ENCODE measurements around the gene DDX20. TPM values are rescaled to one million over a fixed set of nuclear protein-coding genes. Genes with fewer than 3 reads are reported as not detected.

The DDX20 gene
- total RNA-seq, 1 donor from 2014 or later = 18.6 TPM

DNA sequence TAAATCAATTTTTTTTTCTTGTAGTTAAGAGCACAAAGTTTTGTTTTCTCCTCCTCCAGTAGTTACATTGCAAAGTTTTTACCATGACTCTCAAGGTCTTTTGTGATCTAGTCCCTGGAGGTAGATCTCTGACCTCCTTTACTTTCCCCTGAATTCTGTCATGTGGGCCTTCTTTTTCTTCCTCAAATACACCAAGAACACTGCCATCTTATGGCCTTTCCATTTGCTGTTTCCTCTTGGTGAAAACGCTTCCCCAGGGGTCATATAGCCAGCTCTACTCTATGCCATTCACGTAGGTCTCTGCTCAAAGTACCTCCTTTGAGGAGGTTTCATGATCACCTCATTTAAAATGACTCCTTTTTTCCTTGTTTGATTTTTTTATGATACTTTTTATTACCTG, 2.7 kb downstream of the DDX20 start:
- Mint-ChIP-seq H3K9me3 (ENCODE audit: low read depth) (no peaks in the 10 kb centered on the region), H3K27me3 (no peaks in the 10 kb centered on the region), H3K4me1 (ENCODE audit: low read depth) (peaks cover 9% of the 10 kb centered on the region), H3K4me3 (ENCODE audit: low read depth) (peak overlapping the region; percentile 1), H3K36me3 (ENCODE audit: insufficient read depth) (peaks cover 28% of the 10 kb centered on the region), H3K27ac (no peak overlapping the region)
- no peak for DNase-seq (ENCODE audit: low spot score, unreplicated experiment)
- TF ChIP-seq, protein P1, sequence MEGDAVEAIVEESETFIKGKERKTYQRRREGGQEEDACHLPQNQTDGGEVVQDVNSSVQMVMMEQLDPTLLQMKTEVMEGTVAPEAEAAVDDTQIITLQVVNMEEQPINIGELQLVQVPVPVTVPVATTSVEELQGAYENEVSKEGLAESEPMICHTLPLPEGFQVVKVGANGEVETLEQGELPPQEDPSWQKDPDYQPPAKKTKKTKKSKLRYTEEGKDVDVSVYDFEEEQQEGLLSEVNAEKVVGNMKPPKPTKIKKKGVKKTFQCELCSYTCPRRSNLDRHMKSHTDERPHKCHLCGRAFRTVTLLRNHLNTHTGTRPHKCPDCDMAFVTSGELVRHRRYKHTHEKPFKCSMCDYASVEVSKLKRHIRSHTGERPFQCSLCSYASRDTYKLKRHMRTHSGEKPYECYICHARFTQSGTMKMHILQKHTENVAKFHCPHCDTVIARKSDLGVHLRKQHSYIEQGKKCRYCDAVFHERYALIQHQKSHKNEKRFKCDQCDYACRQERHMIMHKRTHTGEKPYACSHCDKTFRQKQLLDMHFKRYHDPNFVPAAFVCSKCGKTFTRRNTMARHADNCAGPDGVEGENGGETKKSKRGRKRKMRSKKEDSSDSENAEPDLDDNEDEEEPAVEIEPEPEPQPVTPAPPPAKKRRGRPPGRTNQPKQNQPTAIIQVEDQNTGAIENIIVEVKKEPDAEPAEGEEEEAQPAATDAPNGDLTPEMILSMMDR (IDR thresholded peaks at IDR 0.05; ENCODE audit: unreplicated experiment) = peak; percentile 18

DNA sequence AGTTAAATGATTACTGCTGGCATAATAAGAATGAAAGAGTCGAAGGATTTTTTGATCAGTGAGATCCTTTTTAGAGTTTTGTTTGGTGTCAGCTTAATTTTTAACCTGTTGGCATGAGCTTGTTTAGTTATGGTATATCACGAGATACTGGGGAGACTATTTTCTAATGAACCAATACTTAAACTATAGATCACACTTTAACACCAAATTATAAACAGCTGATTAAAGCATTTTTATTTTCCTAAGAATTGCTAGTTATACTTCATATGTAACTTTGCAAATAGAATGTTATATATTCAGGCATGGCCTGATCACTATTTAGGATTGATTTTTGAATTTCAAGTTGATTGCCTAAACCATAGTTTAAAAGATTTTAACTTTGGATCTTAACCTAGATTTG, 6.0 kb downstream of the DDX20 start:
- Mint-ChIP-seq H3K27me3 (no peaks in the 10 kb centered on the region), H3K4me3 (ENCODE audit: low read depth) (no peak overlapping the region), H3K27ac (no peak overlapping the region), H3K4me1 (ENCODE audit: low read depth) (peaks cover 6% of the 10 kb centered on the region), H3K9me3 (ENCODE audit: low read depth) (no peaks in the 10 kb centered on the region), H3K36me3 (ENCODE audit: insufficient read depth) (peaks cover 34% of the 10 kb centered on the region)
- DNase-seq (ENCODE audit: low spot score, unreplicated experiment) = no peak
- TF ChIP-seq, protein P1 (IDR thresholded peaks at IDR 0.05; ENCODE audit: unreplicated experiment) = no peak

DNA sequence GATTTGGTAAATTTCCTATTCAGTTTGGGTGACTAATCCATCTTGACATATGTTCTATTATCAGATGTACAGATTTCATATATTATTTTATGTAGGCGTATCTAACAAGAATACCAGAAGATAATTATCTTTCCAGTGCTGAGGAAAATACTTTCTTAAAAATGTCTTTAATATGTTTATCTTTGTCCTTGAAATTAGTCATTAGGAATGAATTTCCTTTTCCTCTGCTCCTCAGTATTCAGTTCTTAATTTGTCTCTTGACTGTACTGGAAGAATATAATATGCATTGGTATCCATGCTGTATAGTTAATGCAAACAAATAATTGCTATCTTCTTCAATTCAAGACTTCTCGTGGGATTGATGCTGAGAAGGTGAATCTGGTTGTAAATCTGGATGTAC, 6.6 kb downstream of the DDX20 start:
- Mint-ChIP-seq H3K9me3 (ENCODE audit: low read depth) (no peaks in the 10 kb centered on the region), H3K27me3 (no peaks in the 10 kb centered on the region), H3K4me3 (ENCODE audit: low read depth) (no peak overlapping the region), H3K27ac (no peak overlapping the region), H3K4me1 (ENCODE audit: low read depth) (peaks cover 1% of the 10 kb centered on the region), H3K36me3 (ENCODE audit: insufficient read depth) (peaks cover 34% of the 10 kb centered on the region)
- DNase-seq (ENCODE audit: low spot score, unreplicated experiment) = no peak
- TF ChIP-seq, protein P1 (IDR thresholded peaks at IDR 0.05; ENCODE audit: unreplicated experiment) = no peak

DNA sequence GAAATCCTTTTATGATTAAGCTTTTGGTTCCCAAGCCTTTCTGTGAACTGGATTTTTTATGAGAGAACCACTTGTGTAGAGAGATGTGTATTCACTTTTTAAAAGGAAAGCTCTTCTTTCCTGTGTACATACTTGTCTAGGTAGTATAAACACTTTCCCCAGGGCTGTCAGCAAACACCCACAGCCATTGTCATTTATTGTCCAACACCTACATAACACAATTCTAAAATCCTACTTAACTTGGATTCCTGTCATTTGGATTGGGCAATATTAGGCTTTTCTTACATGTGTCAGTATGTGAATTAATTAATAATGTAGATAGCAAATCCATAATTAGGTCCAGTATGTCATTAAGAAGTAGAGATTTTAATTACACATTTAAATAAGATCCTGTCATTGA, 12.3 kb downstream of the DDX20 start:
- Mint-ChIP-seq H3K36me3 (ENCODE audit: insufficient read depth) (peaks cover 7% of the 10 kb centered on the region), H3K4me3 (ENCODE audit: low read depth) (no peak overlapping the region)

DNA sequence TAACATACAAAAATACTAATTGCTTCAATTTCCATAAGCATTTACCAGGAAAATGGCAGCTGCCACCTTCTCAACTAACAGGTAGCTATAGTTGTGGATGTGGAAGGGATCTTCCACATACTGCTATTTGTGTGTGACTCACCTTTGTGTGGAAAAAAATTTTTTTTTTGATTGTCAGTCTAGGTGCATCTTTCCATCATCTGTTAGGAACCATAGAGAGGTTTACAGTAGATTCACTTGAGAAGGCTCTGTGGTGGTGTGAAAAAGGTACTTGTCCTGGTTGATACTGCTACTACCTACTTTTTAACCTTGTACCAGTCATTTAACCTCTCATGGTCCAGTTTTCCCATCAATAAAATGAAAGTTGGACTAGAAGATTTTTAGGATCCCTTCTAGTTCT, 12.9 kb downstream of the DDX20 start:
- DNase-seq (ENCODE audit: low spot score, unreplicated experiment) = no peak
- Mint-ChIP-seq H3K9me3 (ENCODE audit: low read depth) (no peaks in the 10 kb centered on the region), H3K4me1 (ENCODE audit: low read depth) (peaks cover 2% of the 10 kb centered on the region), H3K27ac (no peak overlapping the region), H3K36me3 (ENCODE audit: insufficient read depth) (peaks cover 7% of the 10 kb centered on the region), H3K4me3 (ENCODE audit: low read depth) (no peak overlapping the region), H3K27me3 (no peaks in the 10 kb centered on the region)
- TF ChIP-seq, protein P1 (IDR thresholded peaks at IDR 0.05; ENCODE audit: unreplicated experiment) = no peak

More for the DNA sequence above, 12.3 kb downstream of the DDX20 start:
- peaks cover 2% of the 10 kb centered on the region for H3K4me1 Mint-ChIP-seq (ENCODE audit: low read depth)
- DNase-seq (ENCODE audit: low spot score, unreplicated experiment) = no peak
- no peaks in the 10 kb centered on the region for H3K27me3 Mint-ChIP-seq
- H3K9me3 Mint-ChIP-seq (ENCODE audit: low read depth) = no peaks in the 10 kb centered on the region
- no peak overlapping the region for H3K27ac Mint-ChIP-seq
- TF ChIP-seq, protein P1 (IDR thresholded peaks at IDR 0.05; ENCODE audit: unreplicated experiment) = no peak

All from progenitor cell of endocrine pancreas (in vitro differentiated cells).